Measurements from ENCODE around the gene FBXL17.
"Not testable (repeated sequence)": the region's sequence is repeated elsewhere in the genome, so short reads cannot be mapped to it uniquely, and the experiment has no call there.

Gene FBXL17

DNA sequence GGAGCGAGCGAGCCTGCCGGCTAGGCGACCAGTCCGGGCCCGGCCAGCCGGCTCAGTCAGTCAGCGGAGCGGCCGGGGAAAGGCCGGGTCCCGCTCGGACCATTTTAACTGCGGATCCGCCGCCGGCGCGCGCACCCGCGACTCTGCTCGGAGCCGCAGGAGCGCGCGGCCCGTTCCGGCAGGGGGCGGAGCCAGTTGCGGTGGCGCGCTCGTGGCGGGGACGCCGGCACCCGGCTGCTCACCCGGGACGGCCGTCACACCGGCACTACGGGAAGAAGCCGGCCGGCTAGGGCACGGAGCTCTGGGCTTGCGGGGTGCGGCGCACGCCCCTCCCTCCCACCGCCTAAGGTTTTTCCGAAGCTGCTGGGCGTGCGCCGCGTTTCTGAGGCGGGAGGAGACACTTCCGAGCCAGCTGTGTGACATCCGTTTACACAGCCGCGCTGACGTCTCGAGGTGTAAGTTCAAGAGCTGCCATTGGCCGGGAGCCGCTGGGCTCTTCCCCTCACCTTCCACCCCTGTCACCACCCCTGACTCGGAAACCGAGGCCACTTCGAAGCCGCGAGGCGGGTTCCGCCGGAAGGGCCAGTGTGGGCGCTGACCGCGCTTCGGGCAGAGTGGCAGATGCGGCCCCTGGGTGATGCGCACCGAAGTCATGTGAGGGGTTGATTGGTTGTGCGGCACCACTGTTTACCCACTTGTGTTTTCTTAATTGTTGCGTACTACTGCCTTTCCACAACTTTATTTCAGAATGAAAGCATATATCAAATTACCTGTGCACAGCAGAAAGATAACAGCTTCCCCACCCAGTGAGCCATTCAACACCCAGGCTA is at the start of gene FBXL17:
Gene FBXL17, minus strand, starts transcription at position 145 of the 830 bp plus-strand sequence.
- DNase-seq (ENCODE audit: low read depth) = peak; percentile 85

DNA sequence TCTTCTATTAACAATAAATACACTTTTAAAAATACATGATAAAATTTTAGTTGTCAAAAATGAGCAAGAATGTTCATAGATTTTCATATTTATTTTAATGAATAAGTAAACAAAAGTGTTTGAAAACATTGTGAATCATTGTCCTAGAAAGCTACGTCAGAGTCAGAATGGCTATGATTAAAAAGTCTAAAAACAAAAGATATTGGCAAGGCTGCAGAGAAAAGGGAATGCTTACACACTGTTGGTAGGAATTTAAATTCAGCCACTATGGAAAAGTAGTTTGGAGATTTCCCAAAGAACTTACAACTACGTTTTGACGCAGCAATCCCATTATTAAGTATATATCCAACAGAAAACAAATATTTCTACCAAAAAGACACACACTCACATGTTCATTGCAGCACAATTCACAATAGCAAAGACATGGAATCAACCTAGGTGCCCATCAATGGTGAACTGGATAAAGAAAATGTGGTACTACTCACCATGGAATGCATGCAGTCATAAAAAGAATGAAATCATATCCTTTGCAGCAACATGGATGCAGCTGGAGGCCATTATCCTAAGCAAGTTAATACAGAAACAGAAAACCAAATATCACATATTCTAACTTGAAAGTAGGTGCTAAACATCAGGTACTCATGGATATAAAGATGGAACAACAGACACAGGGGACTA is 49.2 kb upstream of the FBXL17 start:
- DNase-seq (ENCODE audit: low read depth) = no peak

DNA sequence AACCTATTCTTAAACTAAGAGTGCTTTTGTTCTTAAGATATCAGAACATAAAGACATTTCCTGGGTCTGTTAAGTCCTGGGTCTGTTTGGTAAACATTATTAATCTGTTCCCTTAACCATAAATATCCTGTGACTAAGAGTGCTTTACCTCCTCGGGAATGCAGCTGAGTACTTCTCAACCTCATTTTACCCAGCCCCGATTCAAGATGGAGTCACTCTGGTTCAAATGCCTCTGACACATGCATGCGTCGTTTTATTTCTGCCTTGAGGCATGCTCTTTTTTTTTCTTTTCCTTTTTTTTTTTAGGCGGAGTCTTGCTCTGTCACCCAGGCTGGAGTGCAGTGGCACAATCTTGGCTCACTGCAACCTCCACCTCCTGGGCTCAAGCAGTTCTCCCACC is 39.8 kb upstream of the FBXL17 start:
- DNase-seq (ENCODE audit: low read depth) = no peak

DNA sequence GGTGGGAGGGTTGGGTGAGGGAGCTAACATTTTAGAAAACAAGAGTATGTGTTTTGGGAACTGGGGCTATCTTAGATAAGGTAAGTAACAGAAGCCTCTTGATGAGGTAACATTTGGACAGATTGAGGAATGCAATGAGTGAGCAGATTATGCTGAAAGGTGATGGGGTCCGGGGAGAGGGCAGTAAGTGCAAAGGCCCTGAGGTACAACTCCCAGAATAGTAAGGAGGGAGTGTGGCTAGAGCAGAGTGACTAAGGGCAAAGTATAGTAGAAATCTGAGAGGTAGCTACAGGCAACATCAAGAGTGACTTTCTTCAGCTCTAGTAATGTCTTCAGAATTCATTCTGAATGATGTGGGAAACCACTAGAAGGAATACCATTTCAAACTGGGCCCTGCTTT is 38.9 kb upstream of the FBXL17 start:
- no peak for DNase-seq (ENCODE audit: low read depth)

DNA sequence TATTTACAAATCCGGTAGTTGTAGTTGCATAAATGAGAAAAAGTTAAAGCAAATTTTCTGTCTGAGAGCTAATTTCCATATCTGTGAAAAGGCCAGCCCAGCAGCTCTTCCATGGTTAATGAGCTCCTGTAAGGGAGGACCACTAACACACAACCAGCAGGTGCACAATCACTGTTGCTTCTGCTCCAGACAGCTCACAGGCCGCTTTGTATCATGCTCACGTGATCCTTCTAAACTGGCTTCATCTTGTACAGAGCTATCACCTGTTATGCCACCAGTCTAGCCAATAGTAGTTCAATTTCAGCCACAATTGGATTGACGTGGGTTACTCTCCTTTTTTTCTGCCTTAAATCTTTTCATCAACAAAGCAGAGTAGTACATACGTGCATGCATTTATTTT is 38.3 kb upstream of the FBXL17 start:
- no peak for DNase-seq (ENCODE audit: low read depth)

DNA sequence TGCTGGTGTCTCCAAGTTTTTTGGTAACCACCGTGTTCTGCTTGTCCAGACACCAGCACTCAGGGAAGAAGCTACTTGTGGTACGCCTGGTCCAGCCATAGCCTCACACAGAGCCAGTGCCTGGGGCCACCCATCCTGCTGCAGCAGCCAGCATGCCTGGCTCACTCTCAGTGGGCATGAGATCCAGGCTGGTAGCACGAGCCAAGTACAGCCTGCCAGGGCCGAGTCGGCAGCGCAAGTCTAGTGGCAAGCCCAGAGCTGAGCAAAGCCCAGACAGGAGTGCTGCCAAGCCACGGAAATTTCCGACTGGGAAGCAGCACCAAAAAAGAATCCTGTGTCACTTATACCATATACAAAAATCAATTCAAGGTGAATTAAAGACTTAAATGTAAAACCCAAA is 36.3 kb upstream of the FBXL17 start:
- no peak for DNase-seq (ENCODE audit: low read depth)

DNA sequence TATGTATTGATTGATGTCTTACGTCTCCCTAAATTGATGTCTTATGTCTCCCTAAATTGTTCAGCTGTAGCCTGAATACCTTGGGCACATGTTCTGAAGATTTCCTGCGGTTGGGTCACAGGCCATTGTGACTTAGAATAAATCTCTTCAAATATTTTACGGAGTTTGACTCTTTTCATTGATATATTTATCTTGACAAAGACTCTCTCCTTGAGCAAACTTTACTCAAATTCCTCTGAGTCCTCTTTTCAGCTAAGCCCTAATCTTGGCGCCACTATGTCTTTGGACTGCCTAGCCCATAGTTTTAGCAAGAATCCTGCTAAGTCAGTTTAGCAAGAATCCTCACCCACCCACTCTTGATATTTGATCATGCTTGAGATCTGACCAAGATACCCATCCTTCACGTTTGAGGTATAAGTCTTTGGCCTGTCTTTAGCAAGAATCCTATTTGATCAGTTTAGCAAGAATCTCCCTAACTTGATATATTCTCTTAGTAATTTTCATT is 35.3 kb upstream of the FBXL17 start:
- DNase-seq (ENCODE audit: low read depth) = no peak

DNA sequence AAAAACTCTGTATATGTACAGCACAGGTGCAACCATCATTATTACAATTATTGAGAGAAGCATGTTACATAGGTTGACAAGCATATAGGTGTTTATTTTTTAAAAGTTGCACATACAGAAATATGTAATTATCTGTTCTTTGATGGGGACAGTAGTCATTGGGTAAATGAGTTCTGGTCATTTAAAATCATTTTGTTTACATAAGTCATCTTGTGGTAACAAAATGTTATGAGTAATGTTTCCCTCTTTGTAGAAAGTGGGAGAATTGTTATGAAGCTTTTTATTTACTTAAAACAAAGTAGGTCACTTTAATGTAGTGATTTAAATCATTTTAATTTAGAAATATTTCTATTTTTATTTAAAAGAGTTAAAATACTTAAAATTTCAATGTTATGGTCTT is 33.8 kb upstream of the FBXL17 start:
- no peak for DNase-seq (ENCODE audit: low read depth)

DNA sequence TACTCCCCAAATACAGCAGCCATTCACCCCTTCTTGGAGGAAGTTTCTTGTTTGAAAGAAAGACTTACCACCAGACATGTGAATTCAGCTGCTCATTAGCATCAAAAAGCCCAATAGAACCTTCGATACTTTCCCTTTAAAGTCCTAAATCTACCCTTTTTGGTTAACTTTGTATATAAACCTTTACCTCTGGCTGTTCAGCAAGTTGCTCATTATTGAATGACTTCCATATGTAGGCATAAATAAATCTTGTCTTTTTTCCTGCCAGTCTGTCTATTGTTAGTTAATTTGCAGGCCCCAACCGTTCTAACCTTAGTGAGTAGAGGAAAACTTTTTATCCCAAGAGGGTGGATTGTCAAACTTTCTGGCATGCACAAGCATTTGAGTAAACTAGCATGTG is 27.9 kb upstream of the FBXL17 start:
- no peak for DNase-seq (ENCODE audit: low read depth)

DNA sequence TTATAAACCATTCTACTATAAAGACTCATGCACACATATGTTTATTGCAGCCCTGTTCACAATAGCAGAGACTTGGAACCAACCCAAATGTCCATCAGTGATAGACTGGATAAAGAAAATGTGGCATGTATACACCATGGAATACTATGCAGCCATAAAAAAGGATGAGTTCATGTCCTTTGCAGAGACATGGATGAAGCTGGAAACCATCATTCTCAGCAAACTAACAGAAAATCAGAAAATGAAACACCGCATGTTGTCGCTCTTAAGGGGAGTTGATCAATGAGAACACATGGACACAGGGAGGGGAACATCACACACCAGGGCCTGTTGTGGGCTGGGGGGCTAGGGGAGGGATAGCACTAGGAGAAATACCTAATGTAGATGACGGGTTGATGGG is 23.3 kb upstream of the FBXL17 start:
- DNase-seq (ENCODE audit: low read depth) = not testable (repeated sequence)

DNA sequence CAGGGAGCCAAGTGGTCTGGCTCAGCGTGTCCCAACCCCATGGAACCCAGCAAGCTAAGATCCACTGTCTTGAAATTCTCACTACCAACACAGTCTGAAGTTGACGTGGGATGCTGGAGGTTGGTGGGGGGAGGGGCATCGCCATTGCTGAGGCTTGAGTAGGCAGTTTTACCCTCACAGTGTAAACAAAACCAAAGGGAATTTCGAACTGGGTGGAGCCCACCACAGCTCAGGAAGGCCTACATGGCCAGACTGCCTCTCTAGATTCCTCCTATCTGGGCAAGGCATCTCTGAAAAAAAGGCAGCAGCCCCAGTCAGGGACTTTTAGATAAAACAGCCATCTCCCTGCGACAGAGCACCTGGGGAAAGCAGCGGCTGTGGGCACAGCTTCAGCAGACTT is 17.1 kb upstream of the FBXL17 start:
- DNase-seq (ENCODE audit: low read depth) = no peak

DNA sequence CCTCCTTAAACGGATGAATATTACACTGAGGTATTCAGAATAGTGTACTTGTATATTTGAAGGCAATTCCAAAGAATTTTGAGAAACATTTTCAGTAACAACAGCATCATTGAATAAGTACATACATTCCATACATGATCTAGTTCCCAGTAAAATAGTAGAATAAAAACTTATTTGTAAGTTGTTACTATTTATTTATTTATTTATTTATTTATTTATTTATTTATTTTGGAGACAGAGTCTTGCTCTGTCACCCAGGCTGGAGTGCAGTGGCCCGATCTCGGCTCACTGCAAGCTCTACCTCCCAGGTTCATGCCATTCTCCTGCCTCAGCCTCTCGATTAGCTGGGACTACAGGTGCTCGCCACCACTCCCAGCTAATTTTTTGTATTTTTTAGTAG is 14.9 kb upstream of the FBXL17 start:
- DNase-seq (ENCODE audit: low read depth) = not testable (repeated sequence)

DNA sequence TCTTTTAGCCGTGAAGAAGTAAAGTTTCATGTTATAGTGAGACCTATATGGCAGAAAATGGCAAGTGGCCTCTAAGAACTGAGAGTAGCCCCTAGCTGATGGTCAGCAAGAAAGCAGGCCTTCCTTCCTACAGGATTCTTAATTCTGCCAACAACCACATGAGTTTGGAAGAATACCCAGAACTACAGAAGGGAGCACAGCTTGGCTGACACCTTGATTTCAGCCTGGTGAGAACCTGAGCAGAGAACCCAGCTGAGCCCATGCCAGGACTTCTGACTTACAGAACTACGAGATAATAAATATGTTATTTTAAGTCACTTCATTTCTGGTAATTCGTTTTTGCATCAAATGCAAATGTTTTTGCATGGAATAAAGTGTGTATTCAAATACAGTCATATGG is 5.9 kb upstream of the FBXL17 start:
- no peak for DNase-seq (ENCODE audit: low read depth)

DNA sequence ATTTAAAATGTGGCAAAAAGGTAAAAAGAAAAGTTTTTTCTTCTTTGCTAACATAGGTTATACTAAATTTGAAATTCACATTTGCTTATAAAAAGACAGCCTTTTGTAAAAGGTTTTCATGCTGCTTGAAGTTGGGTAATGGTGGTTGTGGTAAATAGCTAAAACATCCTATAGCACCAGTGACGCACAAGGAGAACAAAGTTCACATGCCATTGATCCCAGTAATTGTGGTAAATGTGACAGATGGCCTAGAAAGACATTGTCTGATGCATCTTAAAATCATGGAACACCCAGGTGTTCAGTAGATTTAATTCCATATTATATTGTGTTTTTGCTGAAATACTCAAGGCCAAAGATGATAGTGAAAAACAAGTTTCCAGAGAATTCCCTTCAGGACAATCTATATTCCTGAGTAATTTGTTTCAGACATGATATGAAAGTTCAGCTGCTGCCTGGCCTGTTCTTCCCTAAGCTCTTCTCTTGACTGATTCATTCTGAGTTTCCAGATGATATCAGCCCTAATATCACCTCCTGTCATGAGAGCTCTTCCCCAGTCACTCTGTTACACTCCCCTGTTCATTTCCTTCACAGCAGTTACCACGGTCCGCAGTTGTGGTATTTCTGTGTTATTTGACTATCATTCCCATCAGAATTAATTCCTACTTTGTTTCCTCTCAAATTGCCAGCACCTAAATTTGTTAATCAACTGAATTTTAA is 4.6 kb upstream of the FBXL17 start:
- DNase-seq (ENCODE audit: low read depth) = no peak

DNA sequence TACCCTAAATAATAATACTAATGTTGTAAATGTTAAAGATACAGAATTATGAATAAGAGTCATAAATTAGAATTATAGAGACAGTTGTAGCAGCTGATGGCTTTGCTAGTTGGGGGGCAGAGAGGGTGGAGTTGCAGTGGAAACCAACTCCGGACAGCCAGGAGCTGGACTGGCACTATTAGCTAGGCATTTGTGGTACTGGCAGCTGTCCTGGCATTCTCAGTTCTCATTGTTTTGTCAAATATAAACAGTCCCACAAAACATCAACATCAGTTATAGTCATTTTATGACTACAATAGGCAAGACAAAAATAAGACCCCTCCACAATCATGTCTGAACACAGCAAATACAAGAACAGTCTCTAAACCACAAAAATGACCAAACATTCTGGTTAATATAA is 2.8 kb upstream of the FBXL17 start:
- DNase-seq (ENCODE audit: low read depth) = no peak

DNA sequence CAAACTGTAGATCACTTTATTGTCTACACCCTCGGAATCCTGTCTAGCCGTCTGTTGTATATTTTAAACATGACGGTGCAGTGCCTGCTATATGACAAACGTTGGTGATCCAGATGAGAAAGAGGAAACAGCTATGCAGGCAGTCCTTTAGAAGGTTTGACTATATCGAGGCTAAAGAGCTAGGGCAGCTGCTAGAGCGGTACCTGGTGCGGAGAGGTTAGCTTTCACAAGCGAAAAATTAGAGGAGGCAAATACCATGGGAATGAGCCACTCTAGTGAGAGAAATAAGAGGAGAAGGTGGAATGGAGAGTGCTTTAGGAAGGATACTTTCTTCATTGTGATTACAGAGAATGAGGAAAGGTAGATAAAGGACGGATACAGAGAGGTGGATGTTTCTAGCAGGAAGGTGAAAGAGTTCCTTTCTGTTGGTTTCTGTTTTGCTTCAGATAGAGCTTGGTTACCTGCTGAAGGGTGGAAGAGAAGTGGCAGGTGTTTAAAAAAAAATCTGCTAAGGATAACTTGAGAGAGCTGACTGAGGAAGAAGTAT is 959 bp upstream of the FBXL17 start:
- no peak for DNase-seq (ENCODE audit: low read depth)

DNA sequence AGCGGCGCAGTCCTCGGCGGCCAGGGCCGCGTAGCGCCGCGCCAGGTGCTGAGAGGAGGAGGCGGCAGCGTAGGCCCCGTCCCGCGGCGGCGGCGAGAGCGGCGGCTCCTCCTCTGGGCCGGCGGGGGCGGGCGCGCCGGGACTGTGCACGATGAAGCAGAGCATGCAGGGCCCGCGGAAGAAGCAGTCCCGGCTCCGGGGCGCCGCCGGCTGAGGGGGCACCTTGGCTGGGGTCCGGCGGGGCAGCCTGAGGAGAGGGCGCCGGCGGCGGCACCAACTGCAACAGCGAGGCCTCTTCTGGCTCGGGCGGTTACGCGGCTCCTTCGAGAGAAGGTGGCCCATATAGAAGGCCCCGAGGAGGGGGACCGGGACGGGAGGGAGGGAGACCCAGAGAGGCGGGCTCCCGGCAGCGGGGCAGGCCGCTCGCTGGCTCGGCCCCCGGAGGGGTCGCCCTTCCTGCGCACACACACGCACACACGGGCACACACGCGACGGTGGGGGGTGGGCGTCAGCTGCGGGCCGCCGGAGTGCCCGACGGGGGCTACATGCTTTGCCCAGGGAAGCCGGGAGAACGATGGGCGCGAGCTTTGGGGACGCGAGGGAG is 446 bp downstream of the FBXL17 start:
- peak; percentile 79 for DNase-seq (ENCODE audit: low read depth)

DNA sequence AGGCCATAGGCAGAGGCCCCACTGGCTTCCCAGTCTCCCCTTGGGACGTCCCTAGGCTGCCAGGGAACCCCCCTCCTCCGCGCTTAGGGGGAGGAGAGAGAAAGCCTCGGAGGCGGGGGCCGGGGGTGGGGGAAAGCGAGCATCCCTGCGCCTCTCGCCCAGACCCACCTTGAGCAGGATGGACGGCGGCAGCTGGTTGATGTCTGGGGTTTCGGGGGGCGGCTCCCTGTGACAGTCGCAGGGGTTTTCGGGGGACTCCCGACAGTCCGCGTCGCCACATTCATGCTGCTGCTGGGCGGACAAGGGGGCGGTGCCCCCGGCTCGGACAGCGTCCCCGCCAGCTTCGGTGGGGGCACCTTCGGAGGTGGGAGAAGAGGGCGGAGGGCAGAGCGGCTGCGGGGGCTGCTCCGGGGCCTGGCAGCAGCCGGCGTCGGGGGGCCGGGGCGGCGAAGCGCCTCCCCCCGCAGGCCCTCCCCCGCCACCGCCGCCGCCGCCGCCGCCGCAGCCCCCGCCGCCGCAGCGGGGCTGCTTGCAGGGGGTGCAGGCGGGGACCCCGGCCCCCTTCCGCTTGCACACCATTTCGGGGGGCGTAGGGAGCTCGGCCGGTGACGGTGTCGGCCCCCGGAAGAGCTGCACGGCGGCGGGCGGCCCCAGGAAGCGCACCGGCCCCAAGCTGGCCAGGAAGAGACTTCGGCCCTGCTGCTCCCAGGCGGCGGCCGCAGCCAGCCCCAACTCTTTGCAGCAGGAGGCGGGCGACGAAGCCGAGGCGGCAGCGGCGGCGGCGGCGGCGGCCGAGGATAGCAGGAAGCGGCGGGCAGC is 1.2 kb downstream of the FBXL17 start:
- DNase-seq (ENCODE audit: low read depth) = peak; percentile 32

DNA sequence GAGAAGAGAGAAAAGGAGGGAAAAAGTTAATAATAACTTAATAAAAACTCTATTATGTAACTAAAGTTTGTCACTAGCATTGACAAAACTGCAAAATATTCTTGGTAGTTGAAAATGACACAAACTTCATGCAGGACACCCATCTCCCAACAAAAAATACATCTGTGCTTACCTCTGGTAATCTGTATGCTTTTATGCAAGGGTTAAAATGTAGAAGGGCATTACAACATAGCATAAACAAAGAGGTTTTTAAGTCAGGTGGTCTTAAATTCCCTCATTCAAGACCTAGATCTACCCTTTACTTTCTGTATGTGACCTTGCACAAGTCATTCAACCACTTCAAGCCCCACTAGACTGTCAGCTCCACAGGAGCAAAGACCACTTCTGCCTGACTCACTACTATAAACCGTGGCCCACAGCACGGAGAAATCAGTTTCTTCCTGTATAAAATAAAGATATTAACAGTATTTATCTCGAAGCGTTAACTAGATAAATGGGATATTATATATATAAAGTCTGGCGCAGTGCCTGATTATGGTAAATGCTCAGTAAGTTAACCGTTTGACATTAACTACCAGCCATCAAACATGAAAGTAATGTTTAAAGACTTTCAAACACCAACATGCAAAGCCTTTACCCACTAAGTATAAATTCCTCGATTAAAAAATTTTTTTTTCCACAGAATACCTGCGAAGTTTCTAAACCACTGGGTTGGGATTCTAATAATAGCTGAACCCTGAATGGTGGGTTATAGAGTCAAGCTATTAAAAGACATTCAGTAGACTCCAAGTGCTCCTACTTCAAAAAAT is 2.0 kb downstream of the FBXL17 start:
- no peak for DNase-seq (ENCODE audit: low read depth)

DNA sequence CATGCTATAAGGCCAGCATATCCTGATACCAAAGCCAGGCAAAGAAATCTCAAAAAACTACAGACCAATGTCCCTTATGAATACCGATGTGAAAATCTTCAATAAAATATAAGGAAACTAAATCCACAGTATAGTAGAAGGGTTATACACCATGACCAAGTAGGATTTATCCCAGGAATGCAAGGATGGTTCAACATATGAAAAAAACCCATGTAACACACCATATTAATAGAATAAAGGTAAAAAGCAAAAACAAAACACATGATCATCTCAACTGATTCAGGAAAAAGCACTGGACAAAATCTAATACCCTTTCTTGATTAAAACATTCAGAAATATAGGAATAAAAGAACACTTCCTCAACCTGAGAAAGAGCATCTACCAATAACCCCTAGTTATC is 6.1 kb downstream of the FBXL17 start:
- DNase-seq (ENCODE audit: low read depth) = no peak

All from stimulated activated CD4-positive, alpha-beta T cell treated with anti-CD3 and anti-CD28 coated beads, Interleukin-2, amount 100 ng/mL, for 4 hours (primary cell).